NCI-H1694 treated with DMSO at 0.1 percent for 48 hours (cell line): ENCODE measurements around the gene RRM2.

ENCODE experiments used
- DNase-seq: peaks from one replicate; lab custom pipeline; 2025; lab: John Stamatoyannopoulos, UW

The RRM2 gene

GRCh38 chr2:10172033-10172871 lies 49.7 kb downstream of the RRM2 start:
- DNase-seq = no peak

- DNase-seq = no peak
These were observed 50.9 kb downstream of the RRM2 start for GRCh38 chr2:10173258-10174005.

- no peak for DNase-seq
These were observed 51.6 kb downstream of the RRM2 start for GRCh38 chr2:10174173-10174572.

- DNase-seq = no peak
These were observed 52.9 kb downstream of the RRM2 start for GRCh38 chr2:10175441-10175840.

- DNase-seq = no peak
These were observed 56.2 kb downstream of the RRM2 start for GRCh38 chr2:10178751-10179150.

DNA sequence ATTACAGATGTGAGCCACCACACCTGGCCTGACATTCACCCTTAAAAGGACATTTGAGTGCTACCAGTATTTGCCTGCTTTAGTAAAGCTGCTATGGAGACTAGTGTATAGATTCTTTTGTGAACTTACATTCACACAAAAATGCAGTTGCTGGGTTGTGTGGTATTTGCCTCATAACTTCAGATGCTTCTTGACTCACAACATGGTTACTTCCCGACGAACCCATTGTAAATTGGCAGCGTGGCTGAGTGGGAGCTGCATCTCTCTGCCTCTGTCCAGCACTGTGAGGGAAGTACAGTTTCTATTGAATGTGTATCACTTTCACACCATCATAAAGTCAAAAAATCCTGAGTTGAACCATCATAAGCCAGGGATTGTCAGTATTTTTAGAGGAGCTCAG lies 56.9 kb downstream of the RRM2 start:
- no peak for DNase-seq

DNA sequence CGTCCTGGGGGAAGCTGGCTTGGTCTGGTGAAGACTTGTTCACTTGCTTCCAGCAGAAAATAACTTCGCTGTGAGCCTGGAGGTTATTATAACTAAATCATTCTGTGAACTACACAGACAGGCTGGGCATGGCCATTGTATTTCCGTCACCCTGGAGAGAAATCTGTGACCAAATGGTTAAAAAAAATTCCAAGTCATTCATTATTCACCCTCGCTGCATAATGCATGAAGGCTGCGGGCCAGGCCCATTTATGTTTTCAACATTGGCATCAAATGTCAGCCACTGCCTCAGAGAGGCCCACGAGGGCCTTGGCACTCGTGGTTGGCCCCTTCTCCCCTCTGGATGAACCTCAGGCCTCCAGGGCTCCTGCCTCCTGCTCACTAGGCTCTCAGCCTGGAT lies 57.7 kb downstream of the RRM2 start:
- no peak for DNase-seq
